Gastrocnemius medialis (tissue), 4 donors: ENCODE measurements around the gene MBNL1. TPM values are rescaled to one million over a fixed set of nuclear protein-coding genes. Genes with fewer than 3 reads are reported as not detected.

ENCODE experiments used
- ATAC-seq, 2 donors: fragments of 150-250 bp; one replicate each; pipeline ENCODE4 v1.9.1; 2016
- DNase-seq, 2 donors: peaks; one replicate each; pipeline ENCODE4 v3.0.0-alpha.2; 2019
- H3K27ac ChIP-seq, 4 donors: fragments of 200-600 bp; sonication (generic); 1 replicate in 1 of 4; 2 replicates in 3 of 4; pipeline ENCODE4 v1.5.1; 2016 to 2018; ENCODE audit warnings: mild to moderate bottlenecking in 2 of 4, moderate library complexity in 1 of 4
- H3K27me3 ChIP-seq, 3 donors: fragments of 200-600 bp; sonication (generic) in 2 of 3; 1 replicate in 1 of 3; 2 replicates in 2 of 3; pipeline versions ENCODE4 v1.5.1 to v1.6.0; 2016 to 2019; ENCODE audit warnings: mild to moderate bottlenecking in 1 of 3, moderate library complexity in 1 of 3
- H3K36me3 ChIP-seq, 2 donors: fragments of 200-600 bp; sonication (generic) in 1 of 2; one replicate each; pipeline ENCODE4 v1.5.1; 2017 to 2018
- H3K4me1 ChIP-seq, 2 donors: fragments of 200-600 bp; sonication (generic) in 1 of 2; one replicate each; pipeline ENCODE4 v1.5.1; 2016 to 2017; ENCODE audit warnings: mild to moderate bottlenecking in 2 of 2
- H3K4me3 ChIP-seq, 4 donors: fragments of 200-600 bp; sonication (generic) in 3 of 4; 1 replicate in 1 of 4; 2 replicates in 3 of 4; pipeline ENCODE4 v1.5.1; 2016 to 2019; ENCODE audit warnings: mild to moderate bottlenecking in 2 of 4
- H3K9me3 ChIP-seq, 3 donors: fragments of 200-600 bp; sonication (generic) in 2 of 3; 1 replicate in 1 of 3; 2 replicates in 2 of 3; pipeline ENCODE4 v1.5.1; 2016 to 2019
- CTCF ChIP-seq, 5 experiments: fragments of 450-650 bp in 3 of 5; fragments of 200-600 bp in 2 of 5; sonication (generic) in 2 of 5; IDR thresholded peaks in 4 of 5; conservative IDR thresholded peaks in 1 of 5; 1 replicate in 4 of 5; 2 replicates in 1 of 5; pipeline ENCODE4 v1.5.1; 2016 to 2019; ENCODE audit warnings: antibody characterized with exemption in 5 of 5, mild to moderate bottlenecking in 3 of 5, moderate library complexity in 3 of 5
- POLR2A ChIP-seq, 2 donors: fragments of 450-650 bp; IDR thresholded peaks; one replicate each; pipeline ENCODE4 v1.6.1; 2017; ENCODE audit warnings: antibody characterized with exemption in 2 of 2, mild to moderate bottlenecking in 2 of 2, moderate library complexity in 2 of 2
- in situ Hi-C, 4 donors: fragments of 200-750 bp; cut with MboI; loops; one replicate each; pipeline versions ENCODE4 v1.15.0 to v1.8.0; 2017; ENCODE audit warnings: low sequenced_read_pairs in 4 of 4
- intact Hi-C: fragments of 100-400 bp; cut with DNase I; formaldehyde crosslinking; loops from one replicate; pipeline ENCODE4 v1.15.1; 2023; ENCODE audit warnings: low total_unique reads
- total RNA-seq, 4 donors: library from RNA; depleted of rRNA; stranded (reverse); fragments of >200 nt; gene quantifications; one replicate each; pipeline versions ENCODE4 v1.1.0 to v1.2.3, GENCODE V29; 2016

Gene MBNL1
- total RNA-seq, 4 donors from 2014 or later = 519 to 597 (median 557) TPM

GRCh38 chr3:152443212-152444023 lies 174.7 kb downstream of the MBNL1 start:
- ATAC-seq (peak; percentile 17 to 20), DNase-seq (no peak)
- H3K4me3 ChIP-seq = peak overlapping the region in 1 of 4 donors; percentile 19
- in situ Hi-C loops = loop anchor here in 3 of 4 donors (10.0 to 25.0 kb wide), 4 partner anchors 179 to 369 kb away; partner anchors contain the start of gene MBNL1 (in 2 of the 3)
- no peaks in the 10 kb centered on the region for H3K27me3 ChIP-seq
- peak overlapping the region; percentile 53 to 71 (median 62) for H3K27ac ChIP-seq
- H3K4me1 ChIP-seq = peaks cover 69 to 79% of the 10 kb centered on the region in 2 donors
- peaks cover 0 to 33% of the 10 kb centered on the region in 2 donors for H3K36me3 ChIP-seq
- no peak for TF ChIP-seq POLR2A (IDR thresholded peaks at IDR 0.05)
- intact Hi-C loops = loop anchor here (2.0 to 10.0 kb wide), 3 partner anchors 175 to 369 kb away; partner anchors contain the start of gene MBNL1
- H3K9me3 ChIP-seq = no peaks in the 10 kb centered on the region

- H3K9me3 ChIP-seq = no peaks in the 10 kb centered on the region
- intact Hi-C loops = loop anchor here (2.0 to 10.0 kb wide), 3 partner anchors 175 to 369 kb away; partner anchors contain the start of gene MBNL1
- peak overlapping the region in 1 of 4 donors; percentile 19 for H3K4me3 ChIP-seq
- H3K27me3 ChIP-seq = no peaks in the 10 kb centered on the region
- ATAC-seq (peak; percentile 51 to 56), DNase-seq (no peak)
- TF ChIP-seq POLR2A (IDR thresholded peaks at IDR 0.05) (no peak), CTCF (IDR thresholded peaks at IDR 0.05 in 4 of 5, conservative IDR thresholded peaks at IDR 0.05 in 1 of 5) (peak; percentile 59 to 82 (median 68))
- peaks cover 0 to 40% of the 10 kb centered on the region in 2 donors for H3K36me3 ChIP-seq
- H3K4me1 ChIP-seq = peaks cover 70 to 72% of the 10 kb centered on the region in 2 donors
- in situ Hi-C loops = loop anchor here in 3 of 4 donors (10.0 to 25.0 kb wide), 4 partner anchors 179 to 369 kb away; partner anchors contain the start of gene MBNL1 (in 2 of the 3)
- peak overlapping the region; percentile 53 to 71 (median 62) for H3K27ac ChIP-seq
These were observed 175.4 kb downstream of the MBNL1 start for GRCh38 chr3:152444029-152444641.

GRCh38 chr3:152445212-152445611 lies 176.5 kb downstream of the MBNL1 start:
- intact Hi-C loops (loop anchor here (2.0 to 10.0 kb wide), 3 partner anchors 176 to 370 kb away; partner anchors contain the start of gene MBNL1), in situ Hi-C loops (loop anchor here in 3 of 4 donors (10.0 to 25.0 kb wide), 4 partner anchors 180 to 370 kb away; partner anchors contain the start of gene MBNL1 (in 2 of the 3))
- H3K9me3 ChIP-seq = no peaks in the 10 kb centered on the region
- H3K4me3 ChIP-seq = no peak overlapping the region
- no peaks in the 10 kb centered on the region for H3K27me3 ChIP-seq
- DNase-seq (no peak), ATAC-seq (peak; percentile 5 to 7)
- peaks cover 71 to 72% of the 10 kb centered on the region in 2 donors for H3K4me1 ChIP-seq
- H3K27ac ChIP-seq = peak overlapping the region; percentile 53 to 71 (median 62)
- no peak for TF ChIP-seq POLR2A (IDR thresholded peaks at IDR 0.05)
- no peak for TF ChIP-seq CTCF (IDR thresholded peaks at IDR 0.05 in 4 of 5, conservative IDR thresholded peaks at IDR 0.05 in 1 of 5)
- H3K36me3 ChIP-seq = peaks cover 0 to 51% of the 10 kb centered on the region in 2 donors

- Histone ChIP-seq H3K27me3 (no peaks in the 10 kb centered on the region), H3K4me3 (no peak overlapping the region), H3K27ac (peak overlapping the region; percentile 36 to 71 (median 62)), H3K9me3 (no peaks in the 10 kb centered on the region), H3K36me3 (peaks cover 0 to 61% of the 10 kb centered on the region in 2 donors), H3K4me1 (peaks cover 63 to 64% of the 10 kb centered on the region in 2 donors)
- intact Hi-C loops = loop anchor here (5.0 to 10.0 kb wide), 2 partner anchors 219 to 372 kb away; no protein-coding TSS in a partner anchor
- no peak for ATAC-seq
- TF ChIP-seq POLR2A (IDR thresholded peaks at IDR 0.05) = no peak
- no peak for TF ChIP-seq CTCF (IDR thresholded peaks at IDR 0.05 in 4 of 5, conservative IDR thresholded peaks at IDR 0.05 in 1 of 5)
- in situ Hi-C loops = loop anchor here in 3 of 4 donors (10.0 to 25.0 kb wide), 4 partner anchors 182 to 372 kb away; partner anchors contain the start of gene MBNL1 (in 2 of the 3)
- DNase-seq = no peak
These were observed 177.8 kb downstream of the MBNL1 start for GRCh38 chr3:152446495-152446894.
